MM.1S (cell line): Measurements from ENCODE around the gene OVOL1.
A peak's percentile ranks its signal among the peaks of the same experiment; 100 is the strongest.
"Not testable (repeated sequence)": the region's sequence is repeated elsewhere in the genome, so short reads cannot be mapped to it uniquely, and the experiment has no call there.

Experiments
- DNase-seq: peaks from one replicate; pipeline ENCODE4 v3.0.0-alpha.2; 2015
- H2AFZ ChIP-seq: fragments of 300-600 bp; sonication (generic); 2 replicates; pipeline ENCODE4 v1.6.0; 2016; ENCODE audit warnings: antibody characterized with exemption, low read length
- H3F3A ChIP-seq: fragments of 300-600 bp; sonication (generic); 2 replicates; pipeline ENCODE4 v1.6.1; 2016; ENCODE audit warnings: mild to moderate bottlenecking, antibody characterized with exemption, low read length, moderate library complexity, mixed read lengths; ENCODE audit not compliant: insufficient read depth
- H3K27ac ChIP-seq: fragments of 300-600 bp; sonication (generic); 2 replicates; pipeline ENCODE4 v1.5.1; 2016; ENCODE audit warnings: mild to moderate bottlenecking, low read length
- H3K27me3 ChIP-seq: fragments of 300-600 bp; sonication (generic); replicated peaks from 2 replicates; pipeline ENCODE4 v1.6.0; 2016; ENCODE audit warnings: low read length; ENCODE audit not compliant: insufficient read depth
- H3K36me3 ChIP-seq: fragments of 300-600 bp; sonication (generic); replicated peaks from 2 replicates; pipeline ENCODE4 v1.6.1; 2016; ENCODE audit warnings: mild to moderate bottlenecking, low read length, mixed read lengths; ENCODE audit not compliant: insufficient read depth
- H3K4me1 ChIP-seq: fragments of 300-600 bp; sonication (generic); 2 replicates; pipeline ENCODE4 v1.6.1; 2016; ENCODE audit warnings: low read length, mixed read lengths
- H3K4me2 ChIP-seq: fragments of 300-600 bp; sonication (generic); 2 replicates; pipeline ENCODE4 v1.6.0; 2016; ENCODE audit warnings: low read depth, low read length
- H3K4me3 ChIP-seq: fragments of 300-600 bp; sonication (generic); 2 replicates; pipeline ENCODE4 v1.5.1; 2016; ENCODE audit warnings: low read length, mixed read lengths
- H3K79me2 ChIP-seq: fragments of 300-600 bp; sonication (generic); 2 replicates; pipeline ENCODE4 v1.6.1; 2016; ENCODE audit warnings: mixed run types, low read length, mixed read lengths
- H3K9ac ChIP-seq: fragments of 300-600 bp; sonication (generic); 2 replicates; pipeline ENCODE4 v1.6.1; 2016; ENCODE audit warnings: low read length, mixed read lengths
- H3K9me2 ChIP-seq: fragments of 300-600 bp; sonication (generic); replicated peaks from 2 replicates; pipeline ENCODE4 v1.6.1; 2016; ENCODE audit warnings: mild to moderate bottlenecking, low read length, mixed read lengths; ENCODE audit not compliant: insufficient read depth
- H3K9me3 ChIP-seq: fragments of 300-600 bp; sonication (generic); replicated peaks from 2 replicates; pipeline ENCODE4 v1.6.1; 2016; ENCODE audit warnings: mild to moderate bottlenecking, low read length, mixed read lengths; ENCODE audit not compliant: insufficient read depth
- H4K20me1 ChIP-seq: fragments of 300-600 bp; sonication (generic); 2 replicates; pipeline ENCODE4 v1.6.1; 2016; ENCODE audit warnings: mild to moderate bottlenecking, low read length, moderate library complexity, mixed read lengths; ENCODE audit not compliant: insufficient read depth
- CTCF ChIP-seq: fragments of 300-600 bp; sonication (generic); IDR thresholded peaks from 2 replicates; pipeline ENCODE4 v1.5.1; 2016; ENCODE audit warnings: antibody characterized with exemption, low read length, mixed read lengths
- EZH2 ChIP-seq: fragments of 300-600 bp; sonication (generic); optimal IDR thresholded peaks from 2 replicates; pipeline ENCODE3; 2017; ENCODE audit warnings: low read depth, mild to moderate bottlenecking, antibody characterized with exemption, low read length, mixed read lengths
- EZH2phosphoT487 ChIP-seq: fragments of 300-600 bp; sonication (generic); IDR thresholded peaks from 2 replicates; pipeline ENCODE4 v1.6.1; 2018; ENCODE audit warnings: antibody characterized with exemption, low read length

Gene OVOL1

GRCh38 chr11:65826984-65827735, 40.3 kb downstream of the OVOL1 start:
- Histone ChIP-seq H3K4me3 (no peak overlapping the region), H2AFZ (no peak overlapping the region), H3K9me2 (no peaks in the 10 kb centered on the region), H3K79me2 (no peaks in the 10 kb centered on the region), H3K4me1 (no peaks in the 10 kb centered on the region), H3K9ac (no peak overlapping the region), H3K4me2 (no peak overlapping the region), H4K20me1 (no peaks in the 10 kb centered on the region), H3F3A (no peaks in the 10 kb centered on the region), H3K27me3 (peaks cover 25% of the 10 kb centered on the region), H3K27ac (no peak overlapping the region), H3K9me3 (no peaks in the 10 kb centered on the region), H3K36me3 (no peaks in the 10 kb centered on the region)
- TF ChIP-seq CTCF (no peak), EZH2phosphoT487 (no peak), EZH2 (no peak)
- DNase-seq: no peak

- peaks cover 4% of the 10 kb centered on the region; the same call in 1 of the 2 replicates for H3K4me1 ChIP-seq
- H2AFZ ChIP-seq: no peak overlapping the region
- DNase-seq: no peak
- H3K9ac ChIP-seq: no peak overlapping the region
- H3K27me3 ChIP-seq: peaks cover 44% of the 10 kb centered on the region
- TF ChIP-seq EZH2phosphoT487 (no peak), EZH2 (no peak), CTCF (no peak)
- H3K9me2 ChIP-seq: no peaks in the 10 kb centered on the region
- H3K4me2 ChIP-seq: no peak overlapping the region
- H3F3A ChIP-seq: no peaks in the 10 kb centered on the region
- H3K27ac ChIP-seq: no peak overlapping the region
- no peak overlapping the region for H3K4me3 ChIP-seq
- H3K36me3 ChIP-seq: no peaks in the 10 kb centered on the region
- no peaks in the 10 kb centered on the region for H4K20me1 ChIP-seq
- no peaks in the 10 kb centered on the region for H3K9me3 ChIP-seq
- no peaks in the 10 kb centered on the region for H3K79me2 ChIP-seq
These were observed 42.6 kb downstream of the OVOL1 start for GRCh38 chr11:65829459-65829858.

GRCh38 chr11:65832231-65832630, 45.4 kb downstream of the OVOL1 start:
- H3K79me2 ChIP-seq, H3K4me1 ChIP-seq, H4K20me1 ChIP-seq, DNase-seq, H3K9me2 ChIP-seq, H3K4me3 ChIP-seq, H3F3A ChIP-seq, H3K4me2 ChIP-seq, H3K27ac ChIP-seq, H3K9me3 ChIP-seq, H3K36me3 ChIP-seq, H2AFZ ChIP-seq, H3K9ac ChIP-seq: not testable (repeated sequence)
- H3K27me3 ChIP-seq: peaks cover 45% of the 10 kb centered on the region

- Histone ChIP-seq H3K27me3 (peaks cover 45% of the 10 kb centered on the region), H3K27ac (no peak within 1 kb of the TSS), H3F3A (no peaks in the 10 kb centered on the region), H3K9me2 (no peaks in the 10 kb centered on the region), H4K20me1 (no peaks in the 10 kb centered on the region), H3K4me3 (peak within 1 kb of the TSS; percentile 40), H3K4me2 (peak within 1 kb of the TSS; percentile 75), H3K36me3 (no peaks in the 10 kb centered on the region), H3K9me3 (no peaks in the 10 kb centered on the region), H2AFZ (peak within 1 kb of the TSS; percentile 70), H3K79me2 (no peaks in the 10 kb centered on the region), H3K9ac (no peak within 1 kb of the TSS; the same call in 1 of the 2 replicates), H3K4me1 (peaks cover 4% of the 10 kb centered on the region; the same call in 1 of the 2 replicates)
- peak; percentile 86 for DNase-seq
- TF ChIP-seq EZH2phosphoT487 (no peak), EZH2 (no peak), CTCF (no peak)
These were observed 46.6 kb downstream of the OVOL1 start, which contains the start of gene SNX32 for GRCh38 chr11:65833297-65834030. SNX32 (plus strand) TSS chr11:65833963; CDS start chr11:65834066, 103 bp downstream.
